GM12864 (cell line): ENCODE measurements around the gene ZNF697.

Source experiments
- DNase-seq: peaks from one replicate; pipeline ENCODE4 v3.0.0-alpha.2; 2011; ENCODE audit warnings: low read depth
- H3K4me3 ChIP-seq: 2 replicates; pipeline ENCODE4 v1.5.1; 2011; ENCODE audit warnings: mild to moderate bottlenecking, low read depth, low read length, control low read depth
- TF ChIP-seq, protein P1 (sequence below): IDR thresholded peaks from 2 replicates; pipeline ENCODE4 v1.5.1; 2011; ENCODE audit warnings: low read depth, mild to moderate bottlenecking, moderate library complexity, low read length, control low read depth, inconsistent platforms; ENCODE audit errors: missing control alignments

Gene ZNF697

DNA sequence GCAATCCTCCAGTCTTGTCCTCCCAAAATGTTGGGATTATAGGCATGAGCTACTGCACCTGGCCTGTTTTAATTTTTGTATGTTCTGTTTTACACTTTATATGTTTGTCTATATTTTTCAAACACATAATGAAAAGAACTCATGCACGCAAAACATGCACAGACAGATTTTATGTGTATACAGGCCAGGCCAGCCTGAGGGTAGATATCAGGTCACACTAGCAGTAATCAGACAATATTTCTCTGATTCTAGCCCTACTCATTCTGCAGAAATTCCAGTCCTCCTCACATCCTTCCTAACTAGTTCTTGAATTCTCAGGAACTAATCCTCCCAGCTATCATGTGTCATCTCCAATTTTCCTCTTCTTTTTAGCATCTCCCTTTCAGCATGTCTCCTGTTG lies 35.8 kb upstream of the ZNF697 start:
- DNase-seq = no peak
- H3K4me3 ChIP-seq = no peak overlapping the region
- TF ChIP-seq, protein P1, sequence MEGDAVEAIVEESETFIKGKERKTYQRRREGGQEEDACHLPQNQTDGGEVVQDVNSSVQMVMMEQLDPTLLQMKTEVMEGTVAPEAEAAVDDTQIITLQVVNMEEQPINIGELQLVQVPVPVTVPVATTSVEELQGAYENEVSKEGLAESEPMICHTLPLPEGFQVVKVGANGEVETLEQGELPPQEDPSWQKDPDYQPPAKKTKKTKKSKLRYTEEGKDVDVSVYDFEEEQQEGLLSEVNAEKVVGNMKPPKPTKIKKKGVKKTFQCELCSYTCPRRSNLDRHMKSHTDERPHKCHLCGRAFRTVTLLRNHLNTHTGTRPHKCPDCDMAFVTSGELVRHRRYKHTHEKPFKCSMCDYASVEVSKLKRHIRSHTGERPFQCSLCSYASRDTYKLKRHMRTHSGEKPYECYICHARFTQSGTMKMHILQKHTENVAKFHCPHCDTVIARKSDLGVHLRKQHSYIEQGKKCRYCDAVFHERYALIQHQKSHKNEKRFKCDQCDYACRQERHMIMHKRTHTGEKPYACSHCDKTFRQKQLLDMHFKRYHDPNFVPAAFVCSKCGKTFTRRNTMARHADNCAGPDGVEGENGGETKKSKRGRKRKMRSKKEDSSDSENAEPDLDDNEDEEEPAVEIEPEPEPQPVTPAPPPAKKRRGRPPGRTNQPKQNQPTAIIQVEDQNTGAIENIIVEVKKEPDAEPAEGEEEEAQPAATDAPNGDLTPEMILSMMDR = no peak

DNA sequence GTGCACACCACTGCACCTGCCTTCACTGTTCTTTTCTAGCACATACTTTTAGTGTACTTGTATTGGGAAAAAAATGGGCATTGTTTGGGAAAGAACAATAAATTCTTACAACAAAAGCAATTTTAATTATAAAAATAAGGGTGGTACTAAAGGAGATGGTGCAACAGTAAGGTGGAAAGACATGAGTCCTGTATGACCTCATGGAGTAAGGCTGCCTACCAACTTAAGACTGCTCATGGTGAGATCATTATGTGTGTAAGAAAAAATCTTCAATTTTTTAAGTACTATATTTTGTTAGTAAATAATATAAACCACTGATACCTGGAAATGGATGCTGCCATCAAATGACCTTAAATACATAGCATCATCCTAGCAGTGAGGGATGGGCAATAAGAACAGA lies 34.1 kb upstream of the ZNF697 start:
- no peak for DNase-seq

DNA sequence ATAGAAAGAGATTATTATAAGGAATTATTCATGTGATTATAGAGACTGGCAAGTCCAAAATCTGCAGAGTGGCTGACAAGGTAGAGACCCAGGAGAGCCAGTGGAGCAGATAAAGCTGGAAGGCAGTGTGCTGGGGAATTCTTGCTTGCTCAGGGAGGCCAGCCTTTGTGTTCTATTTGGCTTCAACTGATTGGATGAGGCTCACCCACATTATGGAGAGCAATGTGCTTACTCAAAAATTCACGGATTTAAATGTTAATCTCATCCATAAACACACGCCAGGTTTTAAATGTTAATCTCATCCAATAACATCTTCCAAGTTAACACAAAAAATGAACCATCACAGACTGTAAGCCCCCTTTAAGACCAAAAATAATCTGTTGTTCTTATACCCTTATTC lies 33.5 kb upstream of the ZNF697 start:
- no peak for DNase-seq
- TF ChIP-seq, protein P1 = no peak
- no peak overlapping the region for H3K4me3 ChIP-seq

More for the DNA sequence above, 34.1 kb upstream of the ZNF697 start:
- H3K4me3 ChIP-seq = no peak overlapping the region
- TF ChIP-seq, protein P1 = no peak

DNA sequence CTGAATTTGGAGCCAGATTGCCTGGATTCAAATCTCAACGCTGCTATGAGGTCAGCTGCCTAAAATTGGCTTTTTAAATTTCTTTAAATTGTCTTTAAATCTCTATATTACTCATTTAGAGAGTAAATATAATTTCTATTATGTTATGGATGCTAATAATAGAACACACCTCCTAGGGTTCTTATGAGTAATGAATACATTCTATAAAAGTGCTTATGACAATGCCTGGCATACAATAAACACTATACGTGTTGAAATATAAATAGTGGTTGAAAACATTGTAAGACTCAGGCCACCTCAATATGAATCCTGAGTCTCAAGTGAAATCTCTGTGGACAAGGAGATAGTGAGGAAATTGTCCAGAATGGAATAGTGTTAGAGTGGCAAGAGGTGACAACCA lies 32.7 kb upstream of the ZNF697 start:
- no peak overlapping the region for H3K4me3 ChIP-seq
- DNase-seq = no peak
- TF ChIP-seq, protein P1 = no peak

DNA sequence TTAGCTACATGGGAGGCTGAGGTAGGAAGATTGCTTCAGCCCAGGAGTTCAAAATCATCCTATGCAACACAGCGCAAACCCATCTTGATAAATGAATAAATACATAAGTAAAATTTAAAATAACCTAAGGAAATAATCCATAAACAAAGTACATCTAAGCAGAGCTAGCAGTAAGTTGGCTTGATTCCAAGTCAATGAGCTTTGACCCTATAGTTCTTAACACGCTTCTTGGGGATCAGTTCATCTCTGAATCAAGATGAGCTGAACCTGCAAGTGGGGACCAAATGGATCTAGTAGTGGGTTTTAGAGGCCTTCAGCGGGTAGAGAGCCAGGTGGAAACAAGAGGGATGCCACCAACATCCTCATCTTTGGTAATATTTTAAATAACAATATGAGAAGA lies 32.1 kb upstream of the ZNF697 start:
- TF ChIP-seq, protein P1 = no peak

DNA sequence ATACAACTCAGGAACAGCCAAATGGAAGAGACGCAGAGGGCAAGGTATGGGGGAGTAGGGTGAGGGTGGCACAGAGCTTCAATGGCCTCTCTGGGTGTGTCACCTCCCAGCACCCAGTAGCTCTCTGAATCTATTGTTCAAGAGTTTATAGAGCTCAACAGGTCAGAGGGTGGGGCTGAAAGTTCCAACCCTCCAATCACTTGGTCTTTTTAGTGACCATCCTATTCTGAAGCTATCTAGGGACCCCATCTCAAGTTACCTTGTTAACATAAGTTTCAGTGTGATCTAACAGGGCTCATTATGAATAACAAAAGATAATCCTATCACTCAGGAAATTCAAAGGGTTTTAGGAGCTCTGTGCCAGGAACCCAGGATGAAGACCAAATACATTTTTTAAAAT lies 31.2 kb upstream of the ZNF697 start:
- no peak for DNase-seq
- TF ChIP-seq, protein P1 = no peak

More for the DNA sequence above, 32.1 kb upstream of the ZNF697 start:
- no peak overlapping the region for H3K4me3 ChIP-seq
- DNase-seq = no peak

DNA sequence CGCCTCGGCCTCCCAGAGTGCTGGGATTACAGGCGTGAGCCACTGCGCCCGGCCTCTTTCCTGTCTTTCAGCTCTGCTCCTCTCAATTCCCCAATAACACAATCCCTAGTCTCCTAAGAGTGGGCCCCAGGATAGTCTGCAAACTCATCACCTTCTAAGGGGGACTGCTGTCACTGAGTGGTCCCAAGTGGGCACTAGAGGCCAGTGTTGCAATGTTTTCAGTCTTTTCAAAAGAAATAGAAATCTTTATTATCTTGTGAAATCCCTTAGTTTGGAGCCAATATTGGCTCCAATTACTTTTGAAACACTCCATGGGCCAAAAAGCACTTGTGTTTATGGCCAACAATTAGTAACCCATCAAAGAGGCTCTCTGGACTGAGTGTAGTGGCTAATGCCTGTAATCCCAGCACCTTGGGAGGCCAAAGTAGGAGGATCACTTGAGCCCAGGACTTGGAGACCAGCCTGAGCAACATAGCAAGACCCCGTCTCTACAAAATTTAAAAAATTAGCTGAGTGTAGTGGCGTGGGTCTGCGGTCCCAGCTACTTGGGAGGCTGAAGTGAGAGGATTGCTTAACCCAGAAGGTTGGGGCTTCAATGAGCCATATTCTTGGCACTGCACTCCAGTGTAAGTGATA lies 28.6 kb upstream of the ZNF697 start:
- DNase-seq = no peak
- TF ChIP-seq, protein P1 = no peak
- H3K4me3 ChIP-seq = no peak overlapping the region

More for the DNA sequence above, 31.2 kb upstream of the ZNF697 start:
- H3K4me3 ChIP-seq = no peak overlapping the region
